K562 (cell line): ENCODE results near the gene SLIT1. TPM values are rescaled to one million over a fixed set of nuclear protein-coding genes. Genes with fewer than 3 reads are reported as not detected.

Experiments used
- ATAC-seq: fragments of 200-7000 bp; cut with Tn5 transposase; 3 replicates; pipeline ENCODE4 v1.9.1; 2020; ENCODE audit warnings: moderate library complexity
- BruUV-seq: library from RNA; stranded (reverse); fragments of 400-500 nt; replicated peaks from 2 replicates; lab custom pipeline; 2021; lab: Mats Ljungman, UMichigan
- CTCF ChIA-PET: fragments of 300-600 bp; formaldehyde crosslinking; extraction: SDS; loops from one replicate; lab custom pipeline; 2021; ENCODE audit warnings: low intra/inter-chr PET ratio; lab: Yijun Ruan, JAX
- POLR2A ChIA-PET: fragments of 300-600, 350-650 bp; sonication (Branson Sonifier 250); formaldehyde crosslinking; extraction: SDS; loops from one replicate; lab custom pipeline; 2021; ENCODE audit warnings: antibody characterized with exemption, inconsistent platforms; lab: Yijun Ruan, JAX
- DNase-seq, 4 experiments: peaks; one replicate each; pipeline versions ENCODE4 v3.0.0 to v3.0.0-alpha.2; 2011 to 2018; ENCODE audit warnings: low spot score in 3 of 4, mixed read lengths in 3 of 4; ENCODE audit errors: extremely low read depth in 1 of 4
- FAIRE-seq: peaks from 2 replicates; lab custom pipeline; 2011; peaks lifted over from hg19 to GRCh38; lab: Jason Lieb, UNC
- H2AFZ ChIP-seq: 2 replicates; pipeline ENCODE4 v1.6.0; 2011; ENCODE audit warnings: low read depth, low read length, control low read depth, inconsistent platforms
- H3K27ac ChIP-seq: fragments of 200-600 bp; 3 replicates; pipeline ENCODE4 v1.8.0; 2011; ENCODE audit warnings: low read depth, mild to moderate bottlenecking, control low read depth, inconsistent platforms, low read length, moderate library complexity, mixed read lengths; ENCODE audit errors: extremely low read depth
- H3K27me3 ChIP-seq, 2 experiments: fragments of 300-600 bp in 1 of 2; 2 replicates in 1 of 2; 3 replicates in 1 of 2; pipeline versions ENCODE4 v1.6.0 to v1.8.0; 2011; ENCODE audit warnings: inconsistent platforms in 2 of 2, low read length in 2 of 2, mild to moderate bottlenecking in 1 of 2, mixed read lengths in 1 of 2, moderate library complexity in 1 of 2; ENCODE audit not compliant: control insufficient read depth in 2 of 2, insufficient read depth in 2 of 2
- H3K36me3 ChIP-seq: fragments of 300-600 bp; 3 replicates; pipeline ENCODE4 v1.8.0; 2011; ENCODE audit warnings: mild to moderate bottlenecking, low read length, inconsistent platforms; ENCODE audit not compliant: control insufficient read depth, insufficient read depth
- H3K4me1 ChIP-seq, 2 experiments: fragments of 200-600 bp in 1 of 2; replicated peaks in 1 of 2; 2 replicates in 1 of 2; 3 replicates in 1 of 2; pipeline versions ENCODE4 v1.5.1 to v1.8.0; 2011; ENCODE audit warnings: inconsistent platforms in 2 of 2, low read length in 2 of 2, mild to moderate bottlenecking in 1 of 2, mixed read lengths in 1 of 2, moderate library complexity in 1 of 2; ENCODE audit not compliant: control insufficient read depth in 2 of 2, insufficient read depth in 2 of 2
- H3K4me2 ChIP-seq: 2 replicates; pipeline ENCODE4 v1.6.1; 2011; ENCODE audit warnings: low read length, control low read depth, inconsistent platforms, mixed read lengths; ENCODE audit not compliant: insufficient read depth
- H3K4me3 ChIP-seq: fragments of 200-600 bp; sonication (generic), shearing (Covaris generic); 2 replicates; pipeline ENCODE4 v1.5.1; 2016; ENCODE audit warnings: control low read depth, inconsistent platforms
- H3K79me2 ChIP-seq: fragments of 200-600 bp; 3 replicates; pipeline ENCODE4 v1.8.0; 2011; ENCODE audit warnings: low read length, inconsistent platforms; ENCODE audit not compliant: control insufficient read depth, insufficient read depth
- H3K9ac ChIP-seq, 2 experiments: 2 replicates each; pipeline versions ENCODE4 v1.6.0 to v1.6.1; 2011; ENCODE audit warnings: low read depth in 2 of 2, low read length in 2 of 2, control low read depth in 1 of 2, inconsistent platforms in 1 of 2, mild to moderate bottlenecking in 1 of 2, mixed read lengths in 1 of 2; ENCODE audit not compliant: insufficient read depth in 1 of 2
- H3K9me1 ChIP-seq: one replicate; pipeline ENCODE4 v1.6.0; 2011; ENCODE audit warnings: inconsistent platforms, mild to moderate bottlenecking, low read length, moderate library complexity; ENCODE audit not compliant: control insufficient read depth, insufficient read depth
- H3K9me3 ChIP-seq: replicated peaks from 2 replicates; pipeline ENCODE4 v1.5.1; 2011; ENCODE audit warnings: low read depth, low read length, inconsistent platforms; ENCODE audit not compliant: control insufficient read depth, insufficient read depth
- H4K20me1 ChIP-seq: replicated peaks from 2 replicates; pipeline ENCODE4 v1.6.1; 2011; ENCODE audit warnings: low read length, inconsistent platforms, mixed read lengths; ENCODE audit not compliant: control insufficient read depth, insufficient read depth
- BRD9 ChIP-seq: fragments of 450-650 bp; IDR thresholded peaks from 2 replicates; pipeline ENCODE4 v1.6.1; 2018; ENCODE audit warnings: low read depth; ENCODE audit not compliant: partially characterized antibody
- CEBPB ChIP-seq: fragments of 450-650 bp; IDR thresholded peaks from 2 replicates; pipeline ENCODE4 v1.6.1; 2016; ENCODE audit warnings: missing genetic modification characterization, missing compliant biosample characterization
- CREB5 ChIP-seq: fragments of 250-450 bp; sonication (Bioruptor Pico); IDR thresholded peaks from 2 replicates; pipeline ENCODE4 v1.5.0; 2020; ENCODE audit warnings: mild to moderate bottlenecking
- DEAF1 ChIP-seq: fragments of 450-650 bp; formaldehyde crosslinking; IDR thresholded peaks from 2 replicates; pipeline ENCODE4 v1.4.0; 2020; ENCODE audit warnings: mild to moderate bottlenecking, moderate library complexity
- GABPB2 ChIP-seq: fragments of 250-450 bp; sonication (Bioruptor Pico); conservative IDR thresholded peaks from 2 replicates; pipeline ENCODE4 v1.5.1; 2021; ENCODE audit warnings: mild to moderate bottlenecking
- HSF4 ChIP-seq: fragments of 250-450 bp; sonication (Bioruptor Pico); IDR thresholded peaks from 2 replicates; pipeline ENCODE4 v2.1.2; 2022; ENCODE audit warnings: mild to moderate bottlenecking, moderate library complexity, borderline replicate concordance
- IRF9 ChIP-seq: fragments of 450-650 bp; IDR thresholded peaks from 2 replicates; pipeline ENCODE4 v1.6.1; 2016; ENCODE audit warnings: missing biosample characterization, missing genetic modification characterization
- NR2C2 ChIP-seq, 2 experiments: fragments of 200-800 bp in 1 of 2; sonication (Bioruptor generic) in 1 of 2; sonication (generic) in 1 of 2; formaldehyde crosslinking in 1 of 2; IDR thresholded peaks; 2 replicates each; pipeline versions ENCODE4 v1.6.1 to v1.8.0; 2016 to 2022; ENCODE audit warnings: mild to moderate bottlenecking in 1 of 2, missing compliant biosample characterization in 1 of 2, missing genetic modification characterization in 1 of 2, missing genetic modification reagents in 1 of 2
- PHB2 ChIP-seq: fragments of 450-650 bp; IDR thresholded peaks from 2 replicates; pipeline ENCODE4 v1.6.1; 2017; ENCODE audit warnings: low read depth
- PRMT5 ChIP-seq: sonication (generic); formaldehyde crosslinking; IDR thresholded peaks from 2 replicates; pipeline ENCODE4 v1.5.0; 2020; ENCODE audit warnings: missing genetic modification reagents
- RBM15 ChIP-seq: fragments of 200-400 bp; formaldehyde crosslinking; IDR thresholded peaks from 2 replicates; pipeline ENCODE4 v1.6.1; 2018; ENCODE audit warnings: mild to moderate bottlenecking, low read length, moderate library complexity; ENCODE audit not compliant: insufficient read depth
- ZNF384 ChIP-seq: IDR thresholded peaks from 2 replicates; pipeline ENCODE4 v1.6.1; 2012; ENCODE audit warnings: low read depth, low read length, improper control_type of control experiment
- WGBS: fragments of 100-300 bp; shearing (Covaris generic); methylation state at CpG from one replicate; pipeline ENCODE4 v1.1.6; 2016; ENCODE audit warnings: low coverage, mixed read lengths; ENCODE audit not compliant: insufficient coverage; ENCODE audit errors: missing lambda C conversion rate; 5-methylcytosine and 5-hydroxymethylcytosine counted together
- in situ Hi-C: fragments of 300-500 bp; cut with MboI; formaldehyde crosslinking; loops from 4 replicates; pipeline ENCODE4 v1.15.0; 2018; ENCODE audit warnings: inconsistent platforms, mixed read lengths
- intact Hi-C: fragments of 100-400 bp; cut with micrococcal nuclease; formaldehyde crosslinking; loops from 2 replicates; pipeline ENCODE4 v1.14.2; 2022
- polyA plus RNA-seq, 8 experiments: library from polyadenylated mRNA; depleted of rRNA in 4 of 8; stranded (reverse) in 5 of 8; unstranded in 3 of 8; fragments of >200 nt; fragmentation: Nextera tagmentation in 2 of 8; fragmentation: Illumina TruSeq in 1 of 8; extraction: Ambion mirVana in 2 of 8; extraction: Trizol in 1 of 8; gene quantifications; 2 replicates each; pipeline versions ENCODE4 v1.2.1 to v1.2.3, GENCODE V29; 2011 to 2014; ENCODE audit warnings: inconsistent platforms in 1 of 8, missing spikeins in 1 of 8
- total RNA-seq, 7 experiments: library from RNA; depleted of rRNA in 6 of 7; stranded (reverse); fragments of >200 nt in 6 of 7; fragmentation: Illumina TruSeq in 2 of 7; extraction: Trizol in 2 of 7; gene quantifications; 2 replicates each; pipeline versions ENCODE4 v1.2.1 to v1.2.3, GENCODE V29; 2011 to 2021; ENCODE audit warnings: low replicate concordance in 1 of 7

The SLIT1 gene
- total and polyA plus RNA-seq, 9 of the 15 experiments (the other 6 are each of a cell fraction or from before 2014, with no cell fraction given) = 0.01 to 0.11 (median 0.04) TPM; not detected in 3

GRCh38 chr10:97042081-97042480 lies 143.7 kb downstream of the SLIT1 start:
- H3K79me2 ChIP-seq = no peaks in the 10 kb centered on the region
- no peak for FAIRE-seq
- H3K4me1 ChIP-seq = peaks cover 0 to 17% of the 10 kb centered on the region in 2 experiments; a peak in 3 of 5 replicates
- no peak overlapping the region for H3K27ac ChIP-seq
- no peak for ATAC-seq
- DNase-seq = no peak
- H3K9me1 ChIP-seq = no peaks in the 10 kb centered on the region
- H3K4me2 ChIP-seq = no peak overlapping the region
- no peak overlapping the region for H2AFZ ChIP-seq
- no peak overlapping the region for H3K4me3 ChIP-seq
- WGBS = 10% methylated on average over 5 of the region's 5 CpGs
- no peaks in the 10 kb centered on the region for H4K20me1 ChIP-seq
- H3K9me3 ChIP-seq = no peaks in the 10 kb centered on the region
- intact Hi-C loops = no loop called here
- no peak for TF ChIP-seq PHB2
- in situ Hi-C loops = no loop called here
- no peak overlapping the region for H3K9ac ChIP-seq
- ChIA-PET CTCF (no interaction called here), POLR2A (interaction anchor here (0.7 kb wide), 1 partner anchor 8 kb away, joined by 3 read pairs; no protein-coding TSS in a partner anchor)
- BruUV-seq = no TSS peak
- peaks cover 0 to 27% of the 10 kb centered on the region in 2 experiments; a peak in 3 of 5 replicates for H3K27me3 ChIP-seq
- H3K36me3 ChIP-seq = no peaks in the 10 kb centered on the region

GRCh38 chr10:97040706-97041105 lies 145.1 kb downstream of the SLIT1 start:
- H3K79me2 ChIP-seq = no peaks in the 10 kb centered on the region
- H3K9me3 ChIP-seq = no peaks in the 10 kb centered on the region
- no peaks in the 10 kb centered on the region for H3K9me1 ChIP-seq
- DNase-seq (no peak), ATAC-seq (no peak), FAIRE-seq (no peak)
- no TSS peak for BruUV-seq
- POLR2A ChIA-PET = interaction anchor here (0.6 kb wide), 1 partner anchor 62 kb away, joined by 3 read pairs; no protein-coding TSS in a partner anchor
- in situ Hi-C loops = no loop called here
- H3K27me3 ChIP-seq = peaks cover 3 to 25% of the 10 kb centered on the region in 2 experiments; a peak in 3 of 5 replicates
- no peaks in the 10 kb centered on the region for H3K36me3 ChIP-seq
- no peaks in the 10 kb centered on the region for H4K20me1 ChIP-seq
- no peak overlapping the region for H2AFZ ChIP-seq
- H3K4me3 ChIP-seq = no peak overlapping the region
- WGBS = 3% methylated on average over 8 of the region's 8 CpGs
- H3K4me2 ChIP-seq = no peak overlapping the region
- H3K4me1 ChIP-seq = peaks cover 0 to 17% of the 10 kb centered on the region in 2 experiments; a peak in 3 of 5 replicates
- no peak overlapping the region for H3K27ac ChIP-seq
- CTCF ChIA-PET = no interaction called here
- intact Hi-C loops = no loop called here
- no peak overlapping the region for H3K9ac ChIP-seq
- TF ChIP-seq RBM15 (no peak), ZNF384 (no peak), IRF9 (no peak), DEAF1 (no peak), HSF4 (CRISPR knock-in tag) (no peak), GABPB2 (no peak), CREB5 (CRISPR knock-in tag) (no peak), BRD9 (no peak), CEBPB (tag) (no peak), PRMT5 (CRISPR knock-in tag) (no peak), NR2C2 (CRISPR knock-in tag; IDR thresholded peaks at IDR 0.05) (no peak), NR2C2 (tag; IDR thresholded peaks at IDR 0.05) (no peak)
